Upper lobe of left lung (tissue), 6 donors: ENCODE results near the gene YWHAE. TPM values are rescaled to one million over a fixed set of nuclear protein-coding genes. Genes with fewer than 3 reads are reported as not detected.
"Not testable (repeated sequence)": the region's sequence is repeated elsewhere in the genome, so short reads cannot be mapped to it uniquely, and the experiment has no call there.

Experiments used
- ATAC-seq, 2 donors: fragments of 200-7000 bp; cut with Tn5 transposase; one replicate each; pipeline ENCODE4 v1.9.1; 2022; ENCODE audit warnings: mild to moderate bottlenecking in 2 of 2, moderate library complexity in 2 of 2; ENCODE audit not compliant: low FRiP score in 2 of 2
- DNase-seq, 2 donors: peaks; one replicate each; pipeline ENCODE4 v3.0.0-alpha.2; 2019 to 2020
- H3K27ac ChIP-seq, 4 donors: fragments of 200-600 bp; sonication (generic); one replicate each; pipeline ENCODE4 v1.5.1; 2016 to 2019
- H3K27me3 ChIP-seq, 4 donors: fragments of 200-600 bp; sonication (generic); one replicate each; pipeline ENCODE4 v1.5.1; 2017 to 2019
- H3K36me3 ChIP-seq, 4 donors: fragments of 200-600 bp; sonication (generic); one replicate each; pipeline ENCODE4 v1.5.1; 2016 to 2019
- H3K4me1 ChIP-seq, 4 donors: fragments of 200-600 bp; sonication (generic); one replicate each; pipeline ENCODE4 v1.5.1; 2018 to 2019
- H3K4me3 ChIP-seq, 4 donors: fragments of 200-600 bp; sonication (generic); one replicate each; pipeline ENCODE4 v1.5.1; 2017 to 2019; ENCODE audit warnings: mild to moderate bottlenecking in 2 of 4, moderate library complexity in 1 of 4
- H3K9me3 ChIP-seq, 4 donors: fragments of 200-600 bp; sonication (generic); one replicate each; pipeline ENCODE4 v1.5.1; 2018 to 2019
- CTCF ChIP-seq, 6 experiments: fragments of 450-650 bp in 4 of 6; fragments of 200-600 bp in 2 of 6; sonication (generic) in 2 of 6; IDR thresholded peaks; one replicate each; pipeline ENCODE4 v1.5.1; 2016 to 2019; ENCODE audit warnings: antibody characterized with exemption in 6 of 6
- EP300 ChIP-seq, 4 donors: sonication (generic); formaldehyde crosslinking; IDR thresholded peaks; one replicate each; pipeline ENCODE4 v1.5.1; 2017; ENCODE audit warnings: antibody characterized with exemption in 4 of 4, control low read depth in 2 of 4
- POLR2A ChIP-seq, 4 donors: fragments of 450-650 bp; IDR thresholded peaks; one replicate each; pipeline ENCODE4 v1.5.1; 2016 to 2017; ENCODE audit warnings: antibody characterized with exemption in 4 of 4, mild to moderate bottlenecking in 2 of 4
- POLR2AphosphoS5 ChIP-seq, 2 donors: sonication (generic); formaldehyde crosslinking; IDR thresholded peaks; one replicate each; pipeline ENCODE4 v1.5.1; 2017; ENCODE audit warnings: antibody characterized with exemption in 2 of 2
- WGBS, 2 donors: methylation state at CpG; one replicate each; pipeline ENCODE4 v1.1.5; 2017 to 2018; 5-methylcytosine and 5-hydroxymethylcytosine counted together
- total RNA-seq, 6 donors: library from RNA; depleted of rRNA in 4 of 6; stranded (reverse); fragments of >200 nt in 4 of 6; gene quantifications; one replicate each; pipeline versions ENCODE4 v1.1.0 to v1.2.1, GENCODE V29; 2016 to 2021
- donor health status: DM: no; HTN: no; CAD: no; lungs with moderate emphysema.
- donor health status: DM: no; HTN: yes; CAD: no; lungs with severe emphysema.

The YWHAE gene
- total RNA-seq, 6 donors from 2014 or later: 318 to 698 (median 384) TPM

- ATAC-seq (peak in 1 of 2 donors; percentile 34), DNase-seq (no peak)
- Histone ChIP-seq H3K36me3 (no peaks in the 10 kb centered on the region), H3K27ac (no peak overlapping the region), H3K4me1 (no peaks in the 10 kb centered on the region), H3K4me3 (no peak overlapping the region), H3K9me3 (no peaks in the 10 kb centered on the region), H3K27me3 (no peaks in the 10 kb centered on the region)
- 58 to 67% methylated on average over 7 to 9 of the region's 9 CpGs for whole genome bisulfite sequencing, 2 donors
- TF ChIP-seq CTCF (IDR thresholded peaks at IDR 0.05) (no peak), POLR2AphosphoS5 (IDR thresholded peaks at IDR 0.05) (no peak), EP300 (IDR thresholded peaks at IDR 0.05) (no peak), POLR2A (IDR thresholded peaks at IDR 0.05) (no peak)
Measured at GRCh38 chr17:1312261-1312870, 87.7 kb downstream of the YWHAE start.

- WGBS, 2 donors: 72 to 76% methylated on average over 10 to 12 of the region's 16 CpGs
- H3K9me3 ChIP-seq, H3K27me3 ChIP-seq, H3K36me3 ChIP-seq, H3K4me1 ChIP-seq, H3K27ac ChIP-seq, DNase-seq, H3K4me3 ChIP-seq, ATAC-seq: not testable (repeated sequence)
Measured at GRCh38 chr17:1307829-1308228, 92.2 kb downstream of the YWHAE start.

GRCh38 chr17:1304962-1305563 is 95.0 kb downstream of the YWHAE start:
- Histone ChIP-seq H3K27me3 (no peaks in the 10 kb centered on the region), H3K36me3 (no peaks in the 10 kb centered on the region), H3K27ac (no peak overlapping the region), H3K4me3 (no peak overlapping the region), H3K4me1 (no peaks in the 10 kb centered on the region), H3K9me3 (no peaks in the 10 kb centered on the region)
- ATAC-seq (no peak), DNase-seq (no peak)
- TF ChIP-seq EP300 (IDR thresholded peaks at IDR 0.05): no peak
- WGBS, 2 donors: 89% methylated on average over 9 to 19 of the region's 19 CpGs

GRCh38 chr17:1304522-1304921 is 95.5 kb downstream of the YWHAE start:
- no peaks in the 10 kb centered on the region for H3K9me3 ChIP-seq
- ATAC-seq: no peak
- 73 to 77% methylated on average over 3 to 5 of the region's 5 CpGs for WGBS, 2 donors

GRCh38 chr17:1302761-1303160 is 97.3 kb downstream of the YWHAE start:
- DNase-seq (no peak), ATAC-seq (no peak)
- TF ChIP-seq CTCF (IDR thresholded peaks at IDR 0.05) (no peak), EP300 (IDR thresholded peaks at IDR 0.05) (no peak), POLR2AphosphoS5 (IDR thresholded peaks at IDR 0.05) (no peak), POLR2A (IDR thresholded peaks at IDR 0.05) (no peak)
- WGBS, 2 donors: 82 to 84% methylated on average over 11 to 15 of the region's 18 CpGs
- H3K27ac ChIP-seq: no peak overlapping the region
- peaks cover 0 to 7% (median 5%) of the 10 kb centered on the region in 4 donors for H3K4me1 ChIP-seq
- peaks cover 0 to 6% (median 0%) of the 10 kb centered on the region in 4 donors for H3K27me3 ChIP-seq
- no peak overlapping the region for H3K4me3 ChIP-seq
- no peaks in the 10 kb centered on the region for H3K9me3 ChIP-seq
- no peaks in the 10 kb centered on the region for H3K36me3 ChIP-seq

More at GRCh38 chr17:1304522-1304921, 95.5 kb downstream of the YWHAE start:
- Histone ChIP-seq H3K36me3 (no peaks in the 10 kb centered on the region), H3K27ac (no peak overlapping the region), H3K27me3 (no peaks in the 10 kb centered on the region), H3K4me3 (no peak overlapping the region), H3K4me1 (no peaks in the 10 kb centered on the region)
- DNase-seq: no peak
- TF ChIP-seq EP300 (IDR thresholded peaks at IDR 0.05) (no peak), POLR2AphosphoS5 (IDR thresholded peaks at IDR 0.05) (no peak), CTCF (IDR thresholded peaks at IDR 0.05) (no peak), POLR2A (IDR thresholded peaks at IDR 0.05) (no peak)

GRCh38 chr17:1301546-1301945 is 98.5 kb downstream of the YWHAE start:
- Histone ChIP-seq H3K27me3 (peaks cover 0 to 7% (median 0%) of the 10 kb centered on the region in 4 donors), H3K4me3 (no peak overlapping the region), H3K36me3 (no peaks in the 10 kb centered on the region), H3K9me3 (no peaks in the 10 kb centered on the region), H3K27ac (no peak overlapping the region), H3K4me1 (peaks cover 0 to 7% (median 5%) of the 10 kb centered on the region in 4 donors)
- TF ChIP-seq POLR2A (IDR thresholded peaks at IDR 0.05): no peak
- TF ChIP-seq CTCF (IDR thresholded peaks at IDR 0.05): no peak
- TF ChIP-seq POLR2AphosphoS5 (IDR thresholded peaks at IDR 0.05): no peak
- TF ChIP-seq EP300 (IDR thresholded peaks at IDR 0.05): no peak
- no peak for ATAC-seq
- WGBS, 2 donors: 68 to 76% methylated on average over 4 to 14 of the region's 14 CpGs
- no peak for DNase-seq
